NCI-H524 (cell line): ENCODE results near the gene ZNF562.

Experiments used
- DNase-seq, 2 experiments: peaks; one replicate each; lab custom pipeline; 2025; lab: John Stamatoyannopoulos, UW

The ZNF562 gene

DNA sequence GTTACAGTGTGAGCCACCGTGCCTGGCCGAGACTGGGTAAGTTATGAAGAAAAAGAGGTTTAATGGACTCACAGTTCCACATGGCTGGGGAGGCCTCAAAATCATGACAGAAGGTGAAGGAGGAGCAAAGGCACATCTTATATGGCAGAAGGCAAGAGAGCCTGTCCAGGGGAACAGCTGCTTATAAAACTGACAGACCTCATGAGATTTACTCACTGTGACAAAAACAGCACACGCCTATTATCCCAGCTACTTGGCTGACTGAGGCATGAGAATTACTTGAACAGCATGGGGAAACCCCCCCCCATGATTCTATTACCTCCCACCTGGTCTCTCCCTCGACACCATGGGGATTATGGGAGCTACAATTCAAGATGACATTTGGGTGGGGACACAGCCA lies 30.4 kb downstream of the ZNF562 start:
- DNase-seq, result peak; percentile 8 to 43

- no peak for DNase-seq
These were observed 33.1 kb downstream of the ZNF562 start for GRCh38 chr19:9641810-9642209.

DNA sequence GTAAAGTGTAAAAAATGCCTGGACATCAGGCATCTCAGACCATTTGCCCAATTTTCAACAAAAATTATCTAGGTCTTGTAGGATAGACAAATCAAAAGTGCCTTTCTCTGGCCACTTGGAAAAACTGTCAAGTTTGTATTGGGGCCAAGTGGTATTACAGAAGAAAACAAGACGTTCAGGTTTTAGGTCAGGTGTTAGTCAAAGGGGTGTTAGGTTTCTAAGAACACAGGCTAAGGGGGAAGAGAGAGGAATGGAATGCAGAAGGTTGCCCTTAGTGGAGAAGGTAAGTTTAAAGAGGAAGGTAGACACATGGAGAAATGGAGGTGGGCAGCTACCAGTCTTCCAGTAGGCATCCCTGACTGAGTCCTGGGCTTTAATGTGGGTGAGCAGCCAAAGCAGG lies 33.9 kb downstream of the ZNF562 start:
- no peak for DNase-seq

DNA sequence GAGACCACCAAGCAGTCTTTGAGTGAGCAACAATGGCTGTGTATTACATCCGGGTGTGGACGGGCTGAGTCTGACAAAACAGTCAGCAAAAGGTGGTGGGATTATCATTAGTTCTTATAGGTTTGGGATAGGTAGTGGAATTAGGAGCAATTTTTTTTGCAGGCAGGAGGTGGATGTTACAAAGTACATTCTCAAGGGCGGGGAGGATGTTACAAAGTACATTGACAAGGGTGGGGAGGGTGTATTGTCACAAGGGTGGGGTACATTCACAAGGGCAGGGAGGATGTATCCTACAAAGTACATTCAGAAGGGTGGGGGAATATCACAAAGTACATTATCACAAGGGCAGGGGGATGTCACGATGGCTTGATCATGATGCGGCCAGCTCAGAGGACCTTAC lies 38.9 kb downstream of the ZNF562 start:
- DNase-seq, result no peak

- DNase-seq, result no peak
These were observed 47.0 kb downstream of the ZNF562 start for GRCh38 chr19:9627856-9628255.

DNA sequence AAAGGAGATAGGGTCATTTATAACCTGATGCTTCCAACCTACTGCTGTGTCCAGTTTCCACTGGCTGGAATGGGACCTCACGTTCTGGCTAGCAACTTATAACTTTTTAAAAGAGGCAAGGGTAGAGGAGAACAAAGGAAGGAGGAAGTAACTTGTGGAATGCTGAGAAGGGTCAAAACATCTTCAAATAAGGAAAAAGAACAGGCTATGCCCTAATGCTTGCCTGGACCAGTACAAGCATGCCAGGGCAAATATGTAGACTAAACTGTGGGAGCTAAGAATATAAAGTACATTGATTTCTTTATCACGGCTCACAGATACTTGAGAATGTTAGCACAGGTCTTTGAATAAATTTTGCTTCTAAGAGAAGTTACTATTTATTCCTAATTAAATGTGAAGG lies 52.4 kb downstream of the ZNF562 start:
- no peak for DNase-seq

DNA sequence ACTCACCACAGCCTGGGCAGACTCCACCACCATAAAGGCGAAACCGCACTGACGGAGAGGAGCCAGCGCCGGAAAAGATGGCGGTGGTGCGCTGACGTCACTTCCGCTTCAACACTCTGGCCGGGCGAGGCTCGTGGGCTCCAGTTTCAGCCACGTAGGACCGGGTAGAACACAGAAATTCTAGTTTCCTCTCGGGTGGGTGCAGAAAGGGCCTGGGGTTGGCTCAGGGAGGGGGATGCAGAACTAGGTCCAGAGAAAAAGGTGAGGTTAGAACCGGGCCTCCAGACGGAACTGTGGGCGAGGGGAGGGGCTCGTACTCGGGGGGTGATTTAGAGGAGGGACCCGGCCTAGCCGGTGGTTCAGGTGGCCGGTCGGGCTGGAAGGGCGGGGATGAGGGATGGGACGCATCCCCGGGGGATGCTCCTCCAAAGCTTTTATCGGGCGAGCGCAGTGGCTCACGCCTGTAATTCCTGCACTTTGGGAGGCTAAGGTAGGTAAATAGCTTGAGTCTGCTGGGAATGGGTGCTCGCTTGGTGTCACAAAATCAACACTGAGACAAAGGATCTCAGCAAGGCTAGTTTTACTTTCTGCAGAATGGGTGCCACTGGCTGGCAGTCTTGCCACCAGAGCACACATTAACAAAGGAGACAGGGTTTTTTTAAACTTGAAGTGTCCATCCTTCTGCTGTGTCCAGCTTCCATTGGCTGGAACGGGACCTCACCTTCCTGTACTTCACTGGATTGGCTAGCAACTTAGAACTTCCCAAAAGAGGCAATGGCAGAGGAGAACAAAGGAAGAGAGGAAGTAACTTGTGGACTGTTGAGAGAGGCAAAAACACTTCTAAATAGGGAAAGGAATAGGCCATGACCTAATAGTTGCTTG lies 53.5 kb downstream of the ZNF562 start, which contains the start of gene ZNF561:
TSS of gene ZNF561 (minus strand) at position 77 of the 882 bp plus-strand sequence. CDS start 1,776 bp downstream, outside the sequence.
- peak; percentile 69 to 79 for DNase-seq

- DNase-seq, result no peak
These were observed 54.1 kb downstream of the ZNF562 start for GRCh38 chr19:9620842-9621155.

GRCh38 chr19:9615844-9616243 lies 59.1 kb downstream of the ZNF562 start:
- no peak for DNase-seq

DNA sequence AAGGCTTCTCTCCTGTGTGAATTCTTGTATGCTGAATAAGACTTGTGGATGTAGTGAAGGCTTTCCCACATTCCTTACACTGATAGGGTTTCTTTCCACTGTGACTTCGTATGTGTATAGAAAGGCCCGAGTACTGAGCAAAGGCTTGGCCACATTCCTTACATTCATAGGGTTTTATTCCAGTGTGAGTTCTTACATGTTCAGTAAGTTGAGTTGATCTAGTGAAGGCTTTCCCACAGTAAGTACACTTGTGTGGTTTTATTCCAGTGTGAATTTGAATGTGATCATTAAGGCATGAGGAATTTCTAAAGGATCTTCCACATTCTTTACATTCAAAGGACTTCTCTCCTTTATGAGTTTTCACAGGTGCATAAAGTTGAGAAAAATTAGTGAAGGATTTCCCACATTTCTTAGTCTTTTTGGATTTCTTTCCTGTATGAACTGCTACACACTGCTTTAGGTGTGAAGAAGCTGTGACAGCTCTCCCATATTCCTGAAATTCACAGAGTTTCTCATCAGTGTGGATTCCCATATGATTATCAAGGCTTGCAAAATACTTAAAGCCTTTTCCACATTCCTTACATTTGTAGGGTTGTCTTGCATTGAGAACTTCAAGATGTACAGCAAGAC lies 64.3 kb downstream of the ZNF562 start:
- DNase-seq, result no peak

DNA sequence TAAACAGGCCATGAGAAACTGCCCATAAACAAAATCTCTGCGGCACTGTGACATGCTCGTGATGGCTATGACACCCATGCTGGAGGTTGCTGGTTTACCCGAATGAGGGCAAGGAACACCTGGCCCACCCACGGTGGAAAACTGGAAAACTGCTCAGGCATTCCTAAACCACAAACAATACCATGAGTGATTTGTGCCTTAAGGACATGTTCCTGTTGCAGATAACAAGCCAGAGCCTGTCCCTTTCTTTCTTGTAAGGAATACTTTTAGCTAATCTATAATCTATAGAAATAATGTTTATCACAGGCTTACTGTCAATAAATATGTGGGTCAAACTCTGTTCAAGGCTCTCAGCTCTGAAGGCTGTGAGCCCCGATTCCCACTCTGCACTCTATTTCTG lies 66.0 kb downstream of the ZNF562 start:
- DNase-seq, result no peak

- DNase-seq, result no peak
These were observed 77.9 kb downstream of the ZNF562 start for GRCh38 chr19:9597027-9597426.
